MCF 10A (cell line): ENCODE results near the gene TOLLIP. TPM values are rescaled to one million over a fixed set of nuclear protein-coding genes. Genes with fewer than 3 reads are reported as not detected.

Source experiments
- BruUV-seq: library from RNA; stranded (reverse); fragments of 400-500 nt; replicated peaks from 2 replicates; lab custom pipeline; 2021; lab: Mats Ljungman, UMichigan
- CTCF ChIA-PET: fragments of 300-600 bp; sonication (Branson Sonifier 250); formaldehyde crosslinking; extraction: SDS; loops from one replicate; lab custom pipeline; 2021; ENCODE audit warnings: antibody characterized with exemption, inconsistent platforms; lab: Yijun Ruan, JAX
- POLR2A ChIA-PET: fragments of 300-600, 350-650 bp; sonication (Branson Sonifier 250); formaldehyde crosslinking; extraction: SDS; loops from one replicate; lab custom pipeline; 2020; ENCODE audit warnings: antibody characterized with exemption, inconsistent platforms; lab: Yijun Ruan, JAX
- DNase-seq: peaks from one replicate; pipeline ENCODE4 v3.0.0-alpha.2; 2018; ENCODE audit not compliant: unreplicated experiment
- H3K27ac Mint-ChIP-seq: one replicate; pipeline ENCODE4 v1.8.0; 2022; ENCODE audit warnings: mild to moderate bottlenecking, low read depth, mixed read lengths; ENCODE audit not compliant: unreplicated experiment
- H3K27me3 Mint-ChIP-seq: one replicate; pipeline ENCODE4 v1.8.0; 2022; ENCODE audit warnings: mixed read lengths; ENCODE audit not compliant: insufficient read depth, unreplicated experiment
- H3K36me3 Mint-ChIP-seq: one replicate; pipeline ENCODE4 v1.8.0; 2022; ENCODE audit warnings: mild to moderate bottlenecking, moderate library complexity, mixed read lengths; ENCODE audit not compliant: insufficient read depth, unreplicated experiment
- H3K4me1 Mint-ChIP-seq: one replicate; pipeline ENCODE4 v1.8.0; 2022; ENCODE audit warnings: mixed read lengths; ENCODE audit not compliant: insufficient read depth, unreplicated experiment
- H3K4me3 Mint-ChIP-seq: one replicate; pipeline ENCODE4 v1.8.0; 2022; ENCODE audit warnings: mild to moderate bottlenecking, moderate library complexity, mixed read lengths; ENCODE audit not compliant: unreplicated experiment
- H3K9me3 Mint-ChIP-seq: one replicate; pipeline ENCODE4 v1.8.0; 2022; ENCODE audit warnings: mixed read lengths; ENCODE audit not compliant: unreplicated experiment
- intact Hi-C: fragments of 100-400 bp; cut with micrococcal nuclease; formaldehyde crosslinking; loops from 2 replicates; pipeline ENCODE4 v1.14.1; 2022
- total RNA-seq: library from RNA; stranded (reverse); gene quantifications from 2 replicates; pipeline ENCODE4 v1.2.3, GENCODE V29; 2022
- TF ChIP-seq, protein P1 (sequence below): fragments of 200-600 bp; IDR thresholded peaks from one replicate; pipeline ENCODE4 v1.8.0; 2022; ENCODE audit warnings: antibody characterized with exemption, mild to moderate bottlenecking; ENCODE audit not compliant: unreplicated experiment

The TOLLIP gene
- total RNA-seq, 1 experiment from 2014 or later = 58.8 TPM

DNA sequence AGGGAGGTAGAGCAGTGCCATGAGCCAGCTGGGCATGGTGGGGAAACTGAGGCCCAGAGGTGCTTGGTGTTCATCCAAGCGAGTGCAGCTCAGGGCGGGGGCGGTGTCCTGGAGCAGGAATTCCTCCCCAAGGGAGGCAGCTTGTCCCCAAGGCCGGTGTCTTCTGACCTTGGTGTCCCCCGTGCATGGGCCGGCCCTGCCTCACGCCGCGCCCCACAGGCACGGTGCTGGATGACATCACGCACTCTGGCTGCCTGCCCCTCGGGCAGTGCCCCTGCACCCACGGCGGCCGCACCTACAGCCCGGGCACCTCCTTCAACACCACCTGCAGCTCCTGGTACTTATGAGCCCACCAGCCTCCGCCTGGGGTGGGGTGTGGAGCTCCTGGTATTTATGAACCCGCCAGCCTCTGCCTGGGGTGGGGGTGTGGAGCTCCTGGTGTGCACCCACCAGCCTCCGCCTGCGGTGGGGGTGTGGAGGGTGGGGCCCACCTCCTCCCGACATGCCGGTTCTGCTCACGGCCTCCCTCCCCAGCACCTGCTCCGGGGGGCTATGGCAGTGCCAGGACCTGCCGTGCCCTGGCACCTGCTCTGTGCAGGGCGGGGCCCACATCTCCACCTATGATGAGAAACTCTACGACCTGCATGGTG lies 79.8 kb downstream of the TOLLIP start:
- no TSS peak for BruUV-seq
- TF ChIP-seq, protein P1, sequence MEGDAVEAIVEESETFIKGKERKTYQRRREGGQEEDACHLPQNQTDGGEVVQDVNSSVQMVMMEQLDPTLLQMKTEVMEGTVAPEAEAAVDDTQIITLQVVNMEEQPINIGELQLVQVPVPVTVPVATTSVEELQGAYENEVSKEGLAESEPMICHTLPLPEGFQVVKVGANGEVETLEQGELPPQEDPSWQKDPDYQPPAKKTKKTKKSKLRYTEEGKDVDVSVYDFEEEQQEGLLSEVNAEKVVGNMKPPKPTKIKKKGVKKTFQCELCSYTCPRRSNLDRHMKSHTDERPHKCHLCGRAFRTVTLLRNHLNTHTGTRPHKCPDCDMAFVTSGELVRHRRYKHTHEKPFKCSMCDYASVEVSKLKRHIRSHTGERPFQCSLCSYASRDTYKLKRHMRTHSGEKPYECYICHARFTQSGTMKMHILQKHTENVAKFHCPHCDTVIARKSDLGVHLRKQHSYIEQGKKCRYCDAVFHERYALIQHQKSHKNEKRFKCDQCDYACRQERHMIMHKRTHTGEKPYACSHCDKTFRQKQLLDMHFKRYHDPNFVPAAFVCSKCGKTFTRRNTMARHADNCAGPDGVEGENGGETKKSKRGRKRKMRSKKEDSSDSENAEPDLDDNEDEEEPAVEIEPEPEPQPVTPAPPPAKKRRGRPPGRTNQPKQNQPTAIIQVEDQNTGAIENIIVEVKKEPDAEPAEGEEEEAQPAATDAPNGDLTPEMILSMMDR = no peak
- H3K36me3 Mint-ChIP-seq = no peaks in the 10 kb centered on the region
- H3K4me1 Mint-ChIP-seq = no peaks in the 10 kb centered on the region
- POLR2A ChIA-PET = no interaction called here
- no peaks in the 10 kb centered on the region for H3K27me3 Mint-ChIP-seq
- no peak for DNase-seq
- CTCF ChIA-PET = no interaction called here
- H3K4me3 Mint-ChIP-seq = no peak overlapping the region
- intact Hi-C loops = no loop called here
- no peak overlapping the region for H3K27ac Mint-ChIP-seq
- no peaks in the 10 kb centered on the region for H3K9me3 Mint-ChIP-seq

- CTCF ChIA-PET = no interaction called here
- no peaks in the 10 kb centered on the region for H3K36me3 Mint-ChIP-seq
- no TSS peak for BruUV-seq
Measured at GRCh38 chr11:1228921-1229451, 80.4 kb downstream of the TOLLIP start.

GRCh38 chr11:1228101-1228821 lies 81.2 kb downstream of the TOLLIP start:
- H3K27ac Mint-ChIP-seq = no peak overlapping the region
- H3K9me3 Mint-ChIP-seq = no peaks in the 10 kb centered on the region
- POLR2A ChIA-PET = no interaction called here
- TF ChIP-seq, protein P1 = no peak
- H3K27me3 Mint-ChIP-seq = peaks cover 10% of the 10 kb centered on the region
- H3K36me3 Mint-ChIP-seq = no peaks in the 10 kb centered on the region
- DNase-seq = no peak
- H3K4me1 Mint-ChIP-seq = no peaks in the 10 kb centered on the region
- BruUV-seq = no TSS peak
- H3K4me3 Mint-ChIP-seq = no peak overlapping the region
- CTCF ChIA-PET = no interaction called here
- intact Hi-C loops = no loop called here

More at GRCh38 chr11:1228921-1229451, 80.4 kb downstream of the TOLLIP start:
- H3K4me1 Mint-ChIP-seq = no peaks in the 10 kb centered on the region
- peaks cover 6% of the 10 kb centered on the region for H3K27me3 Mint-ChIP-seq
- H3K4me3 Mint-ChIP-seq = no peak overlapping the region
- POLR2A ChIA-PET = no interaction called here
- H3K9me3 Mint-ChIP-seq = no peaks in the 10 kb centered on the region
- TF ChIP-seq, protein P1 = no peak
- no peak for DNase-seq
- H3K27ac Mint-ChIP-seq = no peak overlapping the region
- intact Hi-C loops = no loop called here

- TF ChIP-seq, protein P1 = no peak
- Mint-ChIP-seq H3K4me1 (no peaks in the 10 kb centered on the region), H3K36me3 (no peaks in the 10 kb centered on the region), H3K27ac (no peak overlapping the region), H3K9me3 (no peaks in the 10 kb centered on the region), H3K4me3 (no peak overlapping the region), H3K27me3 (peaks cover 10% of the 10 kb centered on the region)
- intact Hi-C loops = no loop called here
- no TSS peak for BruUV-seq
- POLR2A ChIA-PET = no interaction called here
- no peak for DNase-seq
- CTCF ChIA-PET = no interaction called here
Measured at GRCh38 chr11:1227551-1228100, 81.8 kb downstream of the TOLLIP start.
